22Rv1 (cell line): ENCODE measurements around the gene PRTFDC1.
"Not testable (repeated sequence)": the region's sequence is repeated elsewhere in the genome, so short reads cannot be mapped to it uniquely, and the experiment has no call there.

Experiments used
- H3K27ac ChIP-seq: fragments of 450-650 bp; 2 replicates; pipeline ENCODE4 v1.5.1; 2017
- ZFX ChIP-seq: fragments of 450-650 bp; IDR thresholded peaks from 2 replicates; pipeline ENCODE4 v1.6.1; 2017; ENCODE audit warnings: antibody characterized with exemption, borderline replicate concordance
- TF ChIP-seq, protein P1 (sequence below): fragments of 450-650 bp; IDR thresholded peaks from 2 replicates; pipeline ENCODE4 v1.5.1; 2017; ENCODE audit warnings: mild to moderate bottlenecking

The PRTFDC1 gene

DNA sequence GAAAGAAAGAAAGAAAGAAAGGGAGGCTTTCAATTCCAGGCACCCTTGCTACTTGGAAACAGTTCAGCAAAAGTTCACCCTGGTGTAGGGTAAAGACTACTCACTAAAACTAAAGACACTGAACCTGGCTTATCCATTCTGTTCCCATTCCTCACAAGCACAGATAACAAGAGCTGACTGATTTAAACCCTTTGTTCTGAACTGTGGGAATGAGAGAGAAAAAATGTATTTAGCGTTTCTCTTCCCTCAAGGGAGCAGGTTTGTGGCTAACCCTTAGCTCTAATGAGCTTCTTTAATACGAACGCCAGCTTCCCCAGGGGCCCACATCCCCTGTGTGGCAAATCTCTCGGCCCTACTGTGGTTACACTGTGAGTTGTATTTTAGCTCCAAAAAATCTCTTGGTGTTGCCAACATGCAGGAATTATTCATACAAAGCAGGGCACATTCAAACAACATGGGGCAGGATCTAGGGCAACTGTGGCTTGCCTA lies 23.3 kb downstream of the PRTFDC1 start:
- no peak overlapping the region for H3K27ac ChIP-seq
- TF ChIP-seq ZFX: no peak
- TF ChIP-seq, protein P1, sequence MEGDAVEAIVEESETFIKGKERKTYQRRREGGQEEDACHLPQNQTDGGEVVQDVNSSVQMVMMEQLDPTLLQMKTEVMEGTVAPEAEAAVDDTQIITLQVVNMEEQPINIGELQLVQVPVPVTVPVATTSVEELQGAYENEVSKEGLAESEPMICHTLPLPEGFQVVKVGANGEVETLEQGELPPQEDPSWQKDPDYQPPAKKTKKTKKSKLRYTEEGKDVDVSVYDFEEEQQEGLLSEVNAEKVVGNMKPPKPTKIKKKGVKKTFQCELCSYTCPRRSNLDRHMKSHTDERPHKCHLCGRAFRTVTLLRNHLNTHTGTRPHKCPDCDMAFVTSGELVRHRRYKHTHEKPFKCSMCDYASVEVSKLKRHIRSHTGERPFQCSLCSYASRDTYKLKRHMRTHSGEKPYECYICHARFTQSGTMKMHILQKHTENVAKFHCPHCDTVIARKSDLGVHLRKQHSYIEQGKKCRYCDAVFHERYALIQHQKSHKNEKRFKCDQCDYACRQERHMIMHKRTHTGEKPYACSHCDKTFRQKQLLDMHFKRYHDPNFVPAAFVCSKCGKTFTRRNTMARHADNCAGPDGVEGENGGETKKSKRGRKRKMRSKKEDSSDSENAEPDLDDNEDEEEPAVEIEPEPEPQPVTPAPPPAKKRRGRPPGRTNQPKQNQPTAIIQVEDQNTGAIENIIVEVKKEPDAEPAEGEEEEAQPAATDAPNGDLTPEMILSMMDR: no peak

GRCh38 chr10:24928163-24928562 lies 24.2 kb downstream of the PRTFDC1 start:
- no peak overlapping the region for H3K27ac ChIP-seq
- TF ChIP-seq, protein P1: no peak
- no peak for TF ChIP-seq ZFX

DNA sequence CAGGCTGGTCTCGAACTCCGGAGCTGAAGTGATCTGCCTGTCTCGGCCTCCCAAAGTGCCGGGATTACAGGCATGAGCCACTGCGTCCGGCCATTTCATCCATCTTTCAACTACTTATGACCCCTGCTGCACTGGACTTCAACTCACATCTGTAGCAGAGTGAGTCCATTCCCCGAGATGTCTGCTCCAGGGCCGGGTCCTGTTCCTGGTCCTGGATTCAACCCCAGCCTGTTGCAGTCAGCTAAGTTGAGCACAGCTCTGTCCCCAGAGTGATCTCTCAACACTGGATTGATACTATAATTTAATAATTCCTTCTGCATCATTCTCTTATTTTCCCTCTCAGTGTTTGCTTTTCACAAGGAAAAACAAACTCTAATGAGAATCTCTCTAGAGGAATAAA lies 25.8 kb downstream of the PRTFDC1 start:
- TF ChIP-seq, protein P1: no peak
- no peak for TF ChIP-seq ZFX
- no peak overlapping the region for H3K27ac ChIP-seq

DNA sequence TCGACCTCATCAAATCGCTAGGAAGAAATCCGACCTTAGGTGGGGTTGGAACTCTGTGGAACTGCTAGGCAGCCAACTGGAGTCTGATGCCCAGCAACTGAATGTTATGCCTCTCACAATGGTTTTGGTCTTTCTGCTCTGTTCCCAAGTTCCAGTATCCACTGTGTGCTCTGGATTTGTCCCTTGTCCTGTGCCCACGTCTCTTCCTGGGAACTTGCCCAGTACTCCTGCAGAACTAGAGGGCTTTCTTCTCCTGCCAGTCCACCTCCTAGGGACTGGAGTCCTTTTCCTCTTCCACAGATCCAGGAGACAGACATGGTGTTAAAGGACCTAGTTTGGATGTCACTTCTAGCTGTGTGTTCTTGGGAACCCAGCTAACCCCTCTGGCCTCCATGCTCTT lies 26.6 kb downstream of the PRTFDC1 start:
- TF ChIP-seq ZFX: no peak
- TF ChIP-seq, protein P1: no peak
- H3K27ac ChIP-seq: no peak overlapping the region

DNA sequence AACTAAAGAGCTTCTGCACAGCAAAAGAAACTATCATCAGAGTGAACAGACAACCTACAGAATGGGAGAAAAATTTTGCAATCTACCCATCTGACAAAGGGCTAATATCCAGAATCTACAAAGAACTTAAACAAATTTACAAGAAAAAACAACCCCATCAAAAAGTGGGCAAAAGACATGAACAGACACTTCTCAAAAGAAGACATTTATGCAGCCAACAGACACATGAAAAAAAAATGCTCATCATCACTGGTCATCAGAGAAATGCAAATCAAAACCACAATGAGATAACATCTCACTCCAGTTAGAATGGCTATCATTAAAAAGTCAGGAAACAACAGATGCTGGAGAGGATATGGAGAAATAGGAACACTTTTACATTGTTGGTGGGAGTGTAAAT lies 27.9 kb downstream of the PRTFDC1 start:
- H3K27ac ChIP-seq: not testable (repeated sequence)

DNA sequence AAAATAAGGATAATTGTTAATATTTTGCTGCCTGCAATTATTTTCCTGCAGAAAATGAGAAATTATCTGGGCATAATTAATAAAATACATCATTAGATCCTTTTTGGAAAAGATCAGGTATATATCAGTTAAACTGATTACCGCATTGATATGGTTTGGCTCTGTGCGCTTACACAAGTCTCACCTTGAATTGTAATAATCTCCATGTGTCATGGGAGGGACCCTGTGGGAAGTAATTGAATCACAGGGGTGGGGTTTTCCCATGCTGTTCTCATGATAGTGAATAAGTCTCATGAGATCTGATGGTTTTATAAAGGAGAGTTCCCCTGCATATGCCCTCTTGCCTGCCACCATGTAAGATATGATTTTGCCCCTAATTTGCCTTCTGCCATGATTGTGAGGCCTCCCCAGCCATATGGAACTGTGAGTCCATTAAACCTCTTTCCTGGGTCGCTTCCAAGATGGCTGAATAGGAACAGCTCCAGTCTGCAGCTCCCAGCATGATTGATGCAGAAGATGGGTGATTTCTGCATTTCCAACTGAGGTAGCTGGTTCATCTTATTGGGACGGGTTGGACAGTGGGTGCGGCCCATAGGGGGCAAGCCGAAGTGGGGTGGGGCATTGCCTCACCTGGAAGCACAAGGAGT lies 30.1 kb downstream of the PRTFDC1 start:
- H3K27ac ChIP-seq: not testable (repeated sequence)

- TF ChIP-seq, protein P1: no peak
- no peak for TF ChIP-seq ZFX
- no peak overlapping the region for H3K27ac ChIP-seq
Observed at GRCh38 chr10:24920907-24921881, 31.2 kb downstream of the PRTFDC1 start.

GRCh38 chr10:24920192-24920591 lies 32.2 kb downstream of the PRTFDC1 start:
- not testable (repeated sequence) for H3K27ac ChIP-seq

DNA sequence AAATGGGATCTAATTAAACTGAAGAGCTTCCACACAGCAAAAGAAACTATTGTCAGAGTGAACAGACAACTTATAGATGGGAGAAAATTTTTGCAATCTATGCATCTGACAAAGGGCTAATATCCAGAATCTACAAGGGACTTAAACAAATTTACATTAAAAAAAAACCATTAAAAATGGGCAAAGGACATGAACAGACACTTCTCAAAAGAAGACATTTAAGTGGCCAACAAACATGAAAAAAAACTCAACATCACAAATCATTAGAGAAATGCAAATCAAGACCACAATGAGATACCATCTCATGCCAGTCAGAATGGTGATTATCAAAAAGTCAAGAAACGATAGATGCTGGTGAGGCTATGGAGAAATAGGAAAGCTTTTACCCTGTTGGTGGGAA lies 32.8 kb downstream of the PRTFDC1 start:
- H3K27ac ChIP-seq: not testable (repeated sequence)
